ENCODE measurements around the gene MSI2.

DNA sequence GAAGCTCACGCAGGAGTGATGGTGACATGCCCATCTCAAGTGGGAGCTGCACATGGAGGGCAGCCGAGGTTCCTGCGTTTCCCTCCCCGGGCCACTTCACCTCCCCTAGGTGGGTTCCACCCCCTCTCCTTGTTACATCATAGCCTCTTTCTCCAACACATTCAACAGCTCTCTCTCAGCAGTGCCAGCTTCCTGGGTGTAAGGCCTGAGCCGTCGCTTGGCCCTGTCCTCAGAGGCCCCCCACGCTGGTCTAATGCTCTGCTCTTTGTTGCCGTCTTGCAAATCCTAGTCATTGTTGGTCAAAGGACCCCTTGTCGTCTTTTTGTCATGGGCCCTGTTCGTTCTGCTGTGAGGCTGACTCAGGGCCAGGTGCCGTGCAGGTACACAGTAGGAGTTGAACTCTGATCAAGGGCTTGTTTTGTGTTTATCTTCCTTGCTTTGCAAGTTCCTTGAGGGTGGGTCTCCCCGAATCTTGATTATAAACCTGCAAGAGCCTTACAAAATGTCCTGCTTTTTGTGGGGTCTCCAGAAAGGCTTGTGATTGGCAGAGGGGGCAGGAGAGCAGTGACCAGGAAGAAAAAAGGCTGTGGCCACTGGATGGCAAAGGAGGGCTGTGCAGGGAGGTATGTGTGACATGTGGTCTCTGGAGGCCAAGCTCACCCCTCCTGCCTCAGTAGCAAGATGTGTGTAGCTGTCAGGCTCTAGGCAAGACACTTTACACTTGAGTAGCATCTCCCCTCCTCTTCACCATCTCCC, 352.2 kb downstream of the MSI2 start:
- TF ChIP-seq, protein P1, sequence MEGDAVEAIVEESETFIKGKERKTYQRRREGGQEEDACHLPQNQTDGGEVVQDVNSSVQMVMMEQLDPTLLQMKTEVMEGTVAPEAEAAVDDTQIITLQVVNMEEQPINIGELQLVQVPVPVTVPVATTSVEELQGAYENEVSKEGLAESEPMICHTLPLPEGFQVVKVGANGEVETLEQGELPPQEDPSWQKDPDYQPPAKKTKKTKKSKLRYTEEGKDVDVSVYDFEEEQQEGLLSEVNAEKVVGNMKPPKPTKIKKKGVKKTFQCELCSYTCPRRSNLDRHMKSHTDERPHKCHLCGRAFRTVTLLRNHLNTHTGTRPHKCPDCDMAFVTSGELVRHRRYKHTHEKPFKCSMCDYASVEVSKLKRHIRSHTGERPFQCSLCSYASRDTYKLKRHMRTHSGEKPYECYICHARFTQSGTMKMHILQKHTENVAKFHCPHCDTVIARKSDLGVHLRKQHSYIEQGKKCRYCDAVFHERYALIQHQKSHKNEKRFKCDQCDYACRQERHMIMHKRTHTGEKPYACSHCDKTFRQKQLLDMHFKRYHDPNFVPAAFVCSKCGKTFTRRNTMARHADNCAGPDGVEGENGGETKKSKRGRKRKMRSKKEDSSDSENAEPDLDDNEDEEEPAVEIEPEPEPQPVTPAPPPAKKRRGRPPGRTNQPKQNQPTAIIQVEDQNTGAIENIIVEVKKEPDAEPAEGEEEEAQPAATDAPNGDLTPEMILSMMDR (IDR thresholded peaks at IDR 0.05), result no peak
- no peak for TF ChIP-seq POLR2A (IDR thresholded peaks at IDR 0.05)
